Measurements from ENCODE around the gene MRPL44.

MRPL44 gene

GRCh38 chr2:224016963-224017362 is 59.7 kb downstream of the MRPL44 start:
- FAIRE-seq = no peak
